K562 (cell line): ENCODE data around the gene LRRTM4. TPM values are rescaled to one million over a fixed set of nuclear protein-coding genes. Genes with fewer than 3 reads are reported as not detected.

Source experiments
- ARID2 ChIP-seq: fragments of 450-650 bp; IDR thresholded peaks from 2 replicates; pipeline ENCODE4 v1.6.1; 2017; ENCODE audit warnings: antibody characterized with exemption, mild to moderate bottlenecking
- ARNT ChIP-seq, 2 experiments: fragments of 450-650 bp; IDR thresholded peaks; 2 replicates each; pipeline ENCODE4 v1.6.1; 2016; ENCODE audit warnings: mild to moderate bottlenecking in 1 of 2
- CHD4 ChIP-seq: fragments of 200-600 bp; sonication (generic); IDR thresholded peaks from 3 replicates; pipeline ENCODE4 v1.6.1; 2012; ENCODE audit warnings: low read depth, mild to moderate bottlenecking, mixed read lengths, low read length, inconsistent platforms; ENCODE audit not compliant: insufficient read depth, insufficient replicate concordance, poor library complexity, severe bottlenecking
- CREB5 ChIP-seq: fragments of 250-450 bp; sonication (Bioruptor Pico); IDR thresholded peaks from 2 replicates; pipeline ENCODE4 v1.5.0; 2020; ENCODE audit warnings: mild to moderate bottlenecking
- GTF3C2 ChIP-seq: IDR thresholded peaks from 3 replicates; pipeline ENCODE4 v1.6.1; 2011; ENCODE audit warnings: borderline replicate concordance, mild to moderate bottlenecking, moderate library complexity; ENCODE audit not compliant: insufficient read length; ENCODE audit errors: extremely low read depth
- KHSRP ChIP-seq: fragments of 450-650 bp; IDR thresholded peaks from 2 replicates; pipeline ENCODE4 v1.6.1; 2017
- MIER1 ChIP-seq: fragments of 450-650 bp; IDR thresholded peaks from 2 replicates; pipeline ENCODE4 v1.6.1; 2016; ENCODE audit warnings: antibody characterized with exemption, mild to moderate bottlenecking, low read depth
- NFE2L1 ChIP-seq: fragments of 450-650 bp; IDR thresholded peaks from 2 replicates; pipeline ENCODE4 v1.6.1; 2016; ENCODE audit warnings: missing genetic modification characterization, low read depth, mild to moderate bottlenecking, missing compliant biosample characterization, moderate library complexity, borderline replicate concordance
- ZNF699 ChIP-seq: fragments of 250-450 bp; sonication (Bioruptor Pico); IDR thresholded peaks from 2 replicates; pipeline ENCODE4 v1.8.0; 2021; ENCODE audit warnings: mild to moderate bottlenecking, moderate library complexity; ENCODE audit not compliant: insufficient replicate concordance
- polyA plus RNA-seq, 8 experiments: library from polyadenylated mRNA; depleted of rRNA in 4 of 8; stranded (reverse) in 5 of 8; unstranded in 3 of 8; fragments of >200 nt; fragmentation: Nextera tagmentation in 2 of 8; fragmentation: Illumina TruSeq in 1 of 8; extraction: Ambion mirVana in 2 of 8; extraction: Trizol in 1 of 8; gene quantifications; 2 replicates each; pipeline versions ENCODE4 v1.2.1 to v1.2.3, GENCODE V29; 2011 to 2014; ENCODE audit warnings: inconsistent platforms in 1 of 8, missing spikeins in 1 of 8
- total RNA-seq, 7 experiments: library from RNA; depleted of rRNA in 6 of 7; stranded (reverse); fragments of >200 nt in 6 of 7; fragmentation: Illumina TruSeq in 2 of 7; extraction: Trizol in 2 of 7; gene quantifications; 2 replicates each; pipeline versions ENCODE4 v1.2.1 to v1.2.3, GENCODE V29; 2011 to 2021; ENCODE audit warnings: low replicate concordance in 1 of 7
- TF ChIP-seq, protein P1 (sequence below): fragments of 450-650 bp; IDR thresholded peaks from 2 replicates; pipeline ENCODE4 v1.6.1; 2016; ENCODE audit warnings: borderline replicate concordance
- TF ChIP-seq, protein P2 (sequence below): fragments of 200-400 bp; formaldehyde crosslinking; IDR thresholded peaks from 2 replicates; pipeline ENCODE4 v1.6.1; 2017; ENCODE audit warnings: mild to moderate bottlenecking, low read depth, low read length, moderate library complexity

LRRTM4 gene
- total and polyA plus RNA-seq, 9 of the 15 experiments (the other 6 are each of a cell fraction or from before 2014, with no cell fraction given), result 0.04 TPM; not detected in 6

GRCh38 chr2:76711490-76711889 is 810.7 kb downstream of the LRRTM4 start (continued):
- TF ChIP-seq MIER1 (no peak), CREB5 (CRISPR knock-in tag) (no peak), KHSRP (no peak), CHD4 (no peak), NFE2L1 (tag) (no peak), GTF3C2 (no peak), ZNF699 (no peak), ARID2 (no peak), ARNT (IDR thresholded peaks at IDR 0.05) (no peak)
- TF ChIP-seq, protein P1, sequence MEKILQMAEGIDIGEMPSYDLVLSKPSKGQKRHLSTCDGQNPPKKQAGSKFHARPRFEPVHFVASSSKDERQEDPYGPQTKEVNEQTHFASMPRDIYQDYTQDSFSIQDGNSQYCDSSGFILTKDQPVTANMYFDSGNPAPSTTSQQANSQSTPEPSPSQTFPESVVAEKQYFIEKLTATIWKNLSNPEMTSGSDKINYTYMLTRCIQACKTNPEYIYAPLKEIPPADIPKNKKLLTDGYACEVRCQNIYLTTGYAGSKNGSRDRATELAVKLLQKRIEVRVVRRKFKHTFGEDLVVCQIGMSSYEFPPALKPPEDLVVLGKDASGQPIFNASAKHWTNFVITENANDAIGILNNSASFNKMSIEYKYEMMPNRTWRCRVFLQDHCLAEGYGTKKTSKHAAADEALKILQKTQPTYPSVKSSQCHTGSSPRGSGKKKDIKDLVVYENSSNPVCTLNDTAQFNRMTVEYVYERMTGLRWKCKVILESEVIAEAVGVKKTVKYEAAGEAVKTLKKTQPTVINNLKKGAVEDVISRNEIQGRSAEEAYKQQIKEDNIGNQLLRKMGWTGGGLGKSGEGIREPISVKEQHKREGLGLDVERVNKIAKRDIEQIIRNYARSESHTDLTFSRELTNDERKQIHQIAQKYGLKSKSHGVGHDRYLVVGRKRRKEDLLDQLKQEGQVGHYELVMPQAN, result no peak
- TF ChIP-seq, protein P2, sequence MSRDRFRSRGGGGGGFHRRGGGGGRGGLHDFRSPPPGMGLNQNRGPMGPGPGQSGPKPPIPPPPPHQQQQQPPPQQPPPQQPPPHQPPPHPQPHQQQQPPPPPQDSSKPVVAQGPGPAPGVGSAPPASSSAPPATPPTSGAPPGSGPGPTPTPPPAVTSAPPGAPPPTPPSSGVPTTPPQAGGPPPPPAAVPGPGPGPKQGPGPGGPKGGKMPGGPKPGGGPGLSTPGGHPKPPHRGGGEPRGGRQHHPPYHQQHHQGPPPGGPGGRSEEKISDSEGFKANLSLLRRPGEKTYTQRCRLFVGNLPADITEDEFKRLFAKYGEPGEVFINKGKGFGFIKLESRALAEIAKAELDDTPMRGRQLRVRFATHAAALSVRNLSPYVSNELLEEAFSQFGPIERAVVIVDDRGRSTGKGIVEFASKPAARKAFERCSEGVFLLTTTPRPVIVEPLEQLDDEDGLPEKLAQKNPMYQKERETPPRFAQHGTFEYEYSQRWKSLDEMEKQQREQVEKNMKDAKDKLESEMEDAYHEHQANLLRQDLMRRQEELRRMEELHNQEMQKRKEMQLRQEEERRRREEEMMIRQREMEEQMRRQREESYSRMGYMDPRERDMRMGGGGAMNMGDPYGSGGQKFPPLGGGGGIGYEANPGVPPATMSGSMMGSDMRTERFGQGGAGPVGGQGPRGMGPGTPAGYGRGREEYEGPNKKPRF, result no peak
